Keratinocyte (primary cell): ENCODE measurements around the gene LARGE1. TPM values are rescaled to one million over a fixed set of nuclear protein-coding genes. Genes with fewer than 3 reads are reported as not detected.

Experiments
- DNase-seq: peaks from one replicate; pipeline ENCODE4 v3.0.0-alpha.2; 2011; ENCODE audit warnings: low read depth, missing footprints, low spot score
- FAIRE-seq: peaks from 2 replicates; lab custom pipeline; 2011; peaks lifted over from hg19 to GRCh38; lab: Jason Lieb, UNC
- H2AFZ ChIP-seq: 2 replicates; pipeline ENCODE4 v1.6.0; 2012; ENCODE audit warnings: low read length, control low read depth, inconsistent platforms; ENCODE audit not compliant: control insufficient read depth
- H3K27ac ChIP-seq: 2 replicates; pipeline ENCODE4 v1.5.1; 2011; ENCODE audit warnings: low read length; ENCODE audit not compliant: control insufficient read depth, insufficient read depth
- H3K27me3 ChIP-seq: 3 replicates; pipeline ENCODE4 v1.6.0; 2011; ENCODE audit warnings: low read length; ENCODE audit not compliant: control insufficient read depth, insufficient read depth; ENCODE audit errors: extremely low read depth
- H3K36me3 ChIP-seq, 2 experiments: 2 replicates in 1 of 2; 3 replicates in 1 of 2; pipeline ENCODE4 v1.5.1; 2011; ENCODE audit warnings: low read length in 2 of 2, mild to moderate bottlenecking in 1 of 2; ENCODE audit not compliant: control insufficient read depth in 2 of 2, insufficient read depth in 2 of 2; ENCODE audit errors: extremely low read depth in 1 of 2
- H3K4me1 ChIP-seq: 3 replicates; pipeline ENCODE4 v1.5.1; 2011; ENCODE audit warnings: low read length; ENCODE audit not compliant: control insufficient read depth, insufficient read depth; ENCODE audit errors: extremely low read depth
- H3K4me2 ChIP-seq: 3 replicates; pipeline ENCODE4 v1.6.0; 2011; ENCODE audit warnings: low read depth, low read length; ENCODE audit not compliant: control insufficient read depth, insufficient read depth; ENCODE audit errors: extremely low read depth
- H3K4me3 ChIP-seq, 3 experiments: fragments of 200-600 bp in 1 of 3; sonication (generic) in 1 of 3; 2 replicates in 2 of 3; 3 replicates in 1 of 3; pipeline ENCODE4 v1.5.1; 2011 to 2016; ENCODE audit warnings: low read length in 3 of 3, mild to moderate bottlenecking in 3 of 3, control low read depth in 2 of 3, inconsistent platforms in 1 of 3, low read depth in 1 of 3, mixed read lengths in 1 of 3, mixed run types in 1 of 3, moderate library complexity in 1 of 3; ENCODE audit not compliant: control insufficient read depth in 2 of 3, insufficient read depth in 2 of 3; ENCODE audit errors: extremely low read depth in 1 of 3
- H3K79me2 ChIP-seq: 2 replicates; pipeline ENCODE4 v1.6.0; 2012; ENCODE audit warnings: low read length; ENCODE audit not compliant: control insufficient read depth, insufficient read depth
- H3K9ac ChIP-seq: 3 replicates; pipeline ENCODE4 v1.6.0; 2011; ENCODE audit warnings: low read length; ENCODE audit not compliant: control insufficient read depth, insufficient read depth; ENCODE audit errors: extremely low read depth
- H3K9me1 ChIP-seq: 3 replicates; pipeline ENCODE4 v1.6.0; 2011; ENCODE audit warnings: low read length; ENCODE audit not compliant: control insufficient read depth, insufficient read depth; ENCODE audit errors: extremely low read depth
- H3K9me3 ChIP-seq: 2 replicates; pipeline ENCODE4 v1.5.1; 2012; ENCODE audit warnings: low read depth, low read length; ENCODE audit not compliant: control insufficient read depth
- H4K20me1 ChIP-seq: 3 replicates; pipeline ENCODE4 v1.6.0; 2011; ENCODE audit warnings: low read length; ENCODE audit not compliant: control insufficient read depth, insufficient read depth; ENCODE audit errors: extremely low read depth
- EZH2 ChIP-seq: IDR thresholded peaks from one replicate; pipeline ENCODE4 v1.6.1; 2012; ENCODE audit warnings: inconsistent platforms, mild to moderate bottlenecking, low read length, moderate library complexity
- dilution Hi-C: fragments of 300-500 bp; cut with MboI; formaldehyde crosslinking; loops from one replicate; pipeline ENCODE4 v1.7.0; 2020; ENCODE audit warnings: low sequenced_read_pairs; ENCODE audit not compliant: extremely low pct_ligation_motif_present
- polyA plus RNA-seq, 5 experiments: library from polyadenylated mRNA; depleted of rRNA in 3 of 5; stranded (reverse) in 3 of 5; stranded (forward) in 1 of 5; unstranded in 1 of 5; fragments of >200 nt; gene quantifications; 1 replicate in 1 of 5; 2 replicates in 3 of 5; 3 replicates in 1 of 5; pipeline versions ENCODE4 v1.2.1 to v1.2.3, GENCODE V29; 2011 to 2012; ENCODE audit warnings: missing spikeins in 2 of 5, low read depth in 1 of 5, low replicate concordance in 1 of 5
- TF ChIP-seq, protein P1 (sequence below), 3 experiments: IDR thresholded peaks in 1 of 3; conservative IDR thresholded peaks in 1 of 3; optimal IDR thresholded peaks in 1 of 3; 2 replicates in 2 of 3; 3 replicates in 1 of 3; pipeline versions ENCODE3 to v1.5.1; 2011; ENCODE audit warnings: low read length in 3 of 3, mild to moderate bottlenecking in 3 of 3, moderate library complexity in 2 of 3, control low read depth in 1 of 3, inconsistent platforms in 1 of 3; ENCODE audit not compliant: insufficient read depth in 2 of 3; ENCODE audit errors: extremely low read depth in 1 of 3

Gene LARGE1
- polyA plus RNA-seq, 1 donor (not counting 4 experiments of a cell fraction or from before 2014, with no cell fraction given), result 4.5 TPM

DNA sequence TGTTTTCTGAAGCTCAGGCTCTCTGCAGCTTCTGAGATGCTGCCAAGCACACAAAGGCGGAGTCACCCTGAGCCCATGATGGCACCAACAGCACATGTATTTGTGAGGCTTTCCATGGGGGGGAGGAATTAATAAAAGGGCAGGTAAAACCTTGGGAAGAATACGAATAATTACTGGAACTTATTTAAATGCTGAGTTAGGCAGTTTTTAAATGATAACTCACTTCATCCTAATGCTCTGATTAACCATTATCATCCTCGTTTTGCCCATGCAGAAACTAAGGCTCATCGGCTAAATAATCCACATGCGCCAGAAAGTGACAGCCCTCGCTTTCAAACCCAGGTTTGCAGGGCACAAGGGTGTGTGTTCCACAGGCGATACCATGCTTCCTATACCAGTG lies 35.4 kb downstream of the LARGE1 start:
- Histone ChIP-seq H4K20me1 (peaks cover 11% of the 10 kb centered on the region), H3K79me2 (no peaks in the 10 kb centered on the region), H3K4me1 (peaks cover 13% of the 10 kb centered on the region), H3K9me1 (no peaks in the 10 kb centered on the region), H3K27me3 (no peaks in the 10 kb centered on the region), H3K4me2 (no peak overlapping the region), H3K9ac (no peak overlapping the region), H3K4me3 (no peak overlapping the region), H3K36me3 (no peaks in the 10 kb centered on the region), H3K27ac (no peak overlapping the region), H3K9me3 (no peaks in the 10 kb centered on the region), H2AFZ (no peak overlapping the region)
- no peak for DNase-seq
- dilution Hi-C loops, result no loop called here
- TF ChIP-seq, protein P1, sequence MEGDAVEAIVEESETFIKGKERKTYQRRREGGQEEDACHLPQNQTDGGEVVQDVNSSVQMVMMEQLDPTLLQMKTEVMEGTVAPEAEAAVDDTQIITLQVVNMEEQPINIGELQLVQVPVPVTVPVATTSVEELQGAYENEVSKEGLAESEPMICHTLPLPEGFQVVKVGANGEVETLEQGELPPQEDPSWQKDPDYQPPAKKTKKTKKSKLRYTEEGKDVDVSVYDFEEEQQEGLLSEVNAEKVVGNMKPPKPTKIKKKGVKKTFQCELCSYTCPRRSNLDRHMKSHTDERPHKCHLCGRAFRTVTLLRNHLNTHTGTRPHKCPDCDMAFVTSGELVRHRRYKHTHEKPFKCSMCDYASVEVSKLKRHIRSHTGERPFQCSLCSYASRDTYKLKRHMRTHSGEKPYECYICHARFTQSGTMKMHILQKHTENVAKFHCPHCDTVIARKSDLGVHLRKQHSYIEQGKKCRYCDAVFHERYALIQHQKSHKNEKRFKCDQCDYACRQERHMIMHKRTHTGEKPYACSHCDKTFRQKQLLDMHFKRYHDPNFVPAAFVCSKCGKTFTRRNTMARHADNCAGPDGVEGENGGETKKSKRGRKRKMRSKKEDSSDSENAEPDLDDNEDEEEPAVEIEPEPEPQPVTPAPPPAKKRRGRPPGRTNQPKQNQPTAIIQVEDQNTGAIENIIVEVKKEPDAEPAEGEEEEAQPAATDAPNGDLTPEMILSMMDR (optimal IDR thresholded peaks at IDR 0.05 in 1 of 3, IDR thresholded peaks at IDR 0.05 in 1 of 3, conservative IDR thresholded peaks at IDR 0.05 in 1 of 3; ENCODE audit: extremely low read depth in 1 of 3, insufficient read depth in 2 of 3, low read length in 3 of 3), result no peak
- no peak for TF ChIP-seq EZH2
- FAIRE-seq, result no peak

DNA sequence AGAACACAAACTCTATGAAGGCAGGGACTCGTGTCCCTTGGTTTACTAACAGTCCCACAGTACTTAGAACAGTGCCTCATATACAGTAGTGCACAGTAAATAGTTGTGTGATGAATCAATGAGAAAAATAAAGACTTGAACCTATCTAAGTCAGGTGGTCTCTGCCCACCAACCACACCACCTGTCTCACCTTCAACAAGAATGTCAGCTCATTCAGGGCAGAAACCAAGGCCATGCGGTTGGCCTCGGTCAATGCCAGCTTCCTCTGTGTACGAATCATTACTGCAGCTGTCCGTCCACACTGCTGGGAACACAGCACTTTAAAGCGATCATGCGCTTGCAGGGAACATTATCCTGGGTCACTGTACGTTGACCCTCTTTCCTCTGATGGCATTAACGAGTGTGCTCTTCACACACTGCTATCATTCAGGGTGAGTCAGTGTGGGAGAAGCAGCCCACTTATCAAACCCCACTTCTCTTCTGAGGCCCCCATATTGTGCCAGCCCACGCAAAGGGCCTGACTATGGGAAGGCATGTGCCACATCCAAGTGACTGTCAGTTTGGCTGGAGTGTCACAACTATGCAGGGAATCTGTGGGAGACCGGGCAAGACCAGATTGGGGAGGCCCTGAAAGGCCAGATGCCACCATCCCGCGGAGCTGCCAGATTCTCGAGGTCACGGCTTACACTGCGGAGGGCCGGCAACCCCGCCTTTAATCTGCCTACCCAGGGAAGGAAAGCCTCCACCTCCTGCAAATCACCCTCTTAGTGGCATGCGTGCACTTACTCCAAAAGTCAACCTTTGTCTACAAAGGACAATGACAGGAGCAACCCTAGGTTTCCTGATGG lies 36.1 kb downstream of the LARGE1 start:
- peak overlapping the region; percentile 25 for H3K4me2 ChIP-seq
- H3K27ac ChIP-seq, result no peak overlapping the region
- peaks cover 11% of the 10 kb centered on the region for H4K20me1 ChIP-seq
- no peaks in the 10 kb centered on the region for H3K27me3 ChIP-seq
- no peaks in the 10 kb centered on the region for H3K36me3 ChIP-seq
- no peak overlapping the region for H3K9ac ChIP-seq
- H3K4me3 ChIP-seq, result no peak overlapping the region
- no peaks in the 10 kb centered on the region for H3K9me1 ChIP-seq
- FAIRE-seq (no peak), DNase-seq (peak; percentile 15)
- H3K9me3 ChIP-seq, result no peaks in the 10 kb centered on the region
- TF ChIP-seq, protein P1 (optimal IDR thresholded peaks at IDR 0.05 in 1 of 3, IDR thresholded peaks at IDR 0.05 in 1 of 3, conservative IDR thresholded peaks at IDR 0.05 in 1 of 3; ENCODE audit: extremely low read depth in 1 of 3, insufficient read depth in 2 of 3, low read length in 3 of 3), result no peak
- TF ChIP-seq EZH2, result no peak
- H2AFZ ChIP-seq, result no peak overlapping the region
- dilution Hi-C loops, result no loop called here
- no peaks in the 10 kb centered on the region for H3K79me2 ChIP-seq
- H3K4me1 ChIP-seq, result peaks cover 13% of the 10 kb centered on the region
